ENCODE data around the gene TSR3.
A peak's percentile ranks its signal among the peaks of the same experiment; 100 is the strongest.

DNA sequence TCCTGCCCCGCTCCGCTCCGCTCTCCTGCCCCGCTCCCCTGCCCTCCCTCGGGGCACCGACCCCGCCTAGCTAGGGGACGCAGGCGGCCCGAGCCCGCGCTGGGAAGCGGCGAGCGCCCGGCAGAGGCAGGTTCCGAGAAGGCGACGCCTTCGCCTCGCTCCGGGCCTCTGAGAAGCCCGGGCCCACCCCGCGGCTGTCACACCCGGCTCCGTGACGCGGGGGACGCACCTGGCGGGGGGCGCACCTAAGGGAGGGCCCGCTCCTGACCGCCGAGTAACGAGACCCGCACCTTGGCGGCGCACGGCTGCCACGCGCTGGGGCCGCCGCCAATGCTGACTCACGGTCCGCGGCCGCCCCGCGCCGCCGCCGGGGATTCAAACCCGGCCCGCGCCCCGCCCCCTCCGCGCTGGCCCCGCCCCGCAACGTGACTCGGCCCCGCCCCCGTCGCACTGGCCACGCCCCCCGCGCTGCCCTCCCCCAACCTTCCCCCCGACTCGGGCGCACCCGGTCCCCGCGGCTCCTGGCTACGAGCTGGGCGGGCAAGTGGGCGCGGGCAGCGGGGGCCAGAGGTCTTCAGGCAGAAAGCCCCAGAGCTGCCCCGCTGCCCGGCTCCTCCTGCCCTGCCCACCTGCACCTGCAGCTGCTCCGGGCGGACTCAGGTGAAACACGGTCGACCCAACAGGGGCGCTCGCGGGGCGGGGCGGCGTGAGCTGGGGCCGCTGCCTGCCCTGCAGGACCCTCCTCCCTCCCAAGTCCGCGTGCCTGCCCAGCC, 27.8 kb upstream of the TSR3 start:
- TF ChIP-seq CTCF (IDR thresholded peaks at IDR 0.05) (peak; percentile 60; the same call in 1 of the 2 replicates), ZFX (IDR thresholded peaks at IDR 0.05; ENCODE audit: borderline replicate concordance) (no peak)

All from 22Rv1 (cell line).